Kidney glomerular epithelial cell (primary cell): ENCODE data around the gene ZKSCAN3.
"Not testable (repeated sequence)": the region's sequence is repeated elsewhere in the genome, so short reads cannot be mapped to it uniquely, and the experiment has no call there.

Experiments used
- DNase-seq: peaks from one replicate; lab custom pipeline; 2025; lab: John Stamatoyannopoulos, UW

Gene ZKSCAN3

GRCh38 chr6:28377879-28378278, 28.1 kb downstream of the ZKSCAN3 start:
- DNase-seq, result no peak

DNA sequence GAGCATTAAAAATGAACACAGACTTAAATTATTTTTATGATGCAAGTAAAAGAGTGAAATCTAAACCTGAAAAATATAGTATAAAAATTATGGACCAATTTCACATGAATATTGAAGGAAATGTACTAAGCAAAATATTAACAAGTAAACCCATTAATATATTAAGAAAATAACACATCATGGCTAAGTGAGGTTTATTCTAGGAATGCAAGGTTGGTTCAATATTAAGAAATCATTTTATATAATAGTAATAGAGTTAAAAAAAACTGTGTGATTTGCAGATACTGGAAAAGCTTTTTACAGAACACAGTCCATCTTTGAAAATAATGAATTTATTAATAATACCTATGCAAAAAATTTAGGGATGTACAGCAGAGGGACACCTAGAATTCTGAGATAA, 28.9 kb downstream of the ZKSCAN3 start:
- no peak for DNase-seq

DNA sequence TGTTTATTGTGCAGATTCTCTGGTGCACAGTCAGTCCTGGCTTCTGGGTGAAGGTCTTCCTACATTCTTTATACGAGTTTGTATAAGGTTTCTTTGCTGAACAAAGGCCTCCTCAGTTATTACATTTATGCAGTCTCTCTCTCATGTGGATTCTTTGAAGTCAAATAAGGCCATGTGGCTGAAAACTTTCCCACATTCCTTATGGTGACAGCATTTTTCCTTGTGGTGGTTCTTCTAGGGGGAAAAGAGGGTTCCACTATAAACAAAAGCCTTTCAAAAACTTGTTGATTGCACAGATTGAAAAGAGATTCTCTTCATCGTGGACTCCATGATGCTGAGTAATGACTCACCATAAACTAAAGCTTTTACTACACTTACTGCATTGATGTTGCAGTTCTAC, 30.6 kb downstream of the ZKSCAN3 start:
- no peak for DNase-seq

DNA sequence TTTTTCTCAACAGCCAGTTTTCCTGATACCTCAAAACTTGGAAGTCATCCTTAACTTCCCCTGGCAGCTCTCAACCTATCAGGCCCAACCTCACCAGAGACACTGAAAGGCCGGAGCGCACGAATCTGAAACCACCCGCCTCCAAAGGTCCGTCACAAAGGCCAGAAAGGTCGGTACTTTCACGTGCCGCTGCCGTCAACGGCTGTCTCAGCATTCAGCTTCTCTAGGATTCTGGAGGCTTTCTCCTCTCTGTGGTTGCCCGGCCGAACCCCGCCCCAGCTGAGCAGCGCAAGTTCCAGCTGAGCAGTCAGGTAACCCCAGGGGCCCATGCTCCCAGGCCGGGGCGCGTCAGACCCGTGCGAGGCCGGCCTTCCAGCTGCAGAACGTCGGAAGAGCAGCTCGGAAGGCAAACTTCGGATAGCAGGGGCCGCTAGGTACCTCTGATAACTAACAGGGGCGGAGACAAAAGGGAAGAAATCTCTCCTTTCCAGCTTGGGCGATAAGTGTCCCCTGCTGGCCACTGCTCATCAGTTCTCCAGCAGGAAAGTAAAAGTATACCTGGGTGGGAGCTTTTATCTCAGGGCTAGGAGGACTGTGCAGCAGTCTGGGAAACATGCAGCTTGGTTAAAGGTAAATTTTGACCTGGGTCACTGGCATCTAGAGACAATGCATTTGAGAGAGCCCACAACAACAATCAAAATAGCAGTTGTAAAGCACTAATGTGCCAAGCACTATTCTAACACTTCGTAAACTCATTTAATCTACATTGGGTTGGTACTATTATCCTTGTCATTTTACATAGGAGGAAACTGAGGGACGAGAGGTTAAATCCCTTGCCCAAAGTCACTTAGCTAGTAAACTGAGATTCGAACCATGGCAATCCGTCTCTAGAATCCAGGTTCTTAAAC, 33.7 kb downstream of the ZKSCAN3 start:
- DNase-seq, result peak; percentile 72

GRCh38 chr6:28384143-28384533, 34.4 kb downstream of the ZKSCAN3 start:
- no peak for DNase-seq

- no peak for DNase-seq
Measured at GRCh38 chr6:28390688-28391087, 40.9 kb downstream of the ZKSCAN3 start.

DNA sequence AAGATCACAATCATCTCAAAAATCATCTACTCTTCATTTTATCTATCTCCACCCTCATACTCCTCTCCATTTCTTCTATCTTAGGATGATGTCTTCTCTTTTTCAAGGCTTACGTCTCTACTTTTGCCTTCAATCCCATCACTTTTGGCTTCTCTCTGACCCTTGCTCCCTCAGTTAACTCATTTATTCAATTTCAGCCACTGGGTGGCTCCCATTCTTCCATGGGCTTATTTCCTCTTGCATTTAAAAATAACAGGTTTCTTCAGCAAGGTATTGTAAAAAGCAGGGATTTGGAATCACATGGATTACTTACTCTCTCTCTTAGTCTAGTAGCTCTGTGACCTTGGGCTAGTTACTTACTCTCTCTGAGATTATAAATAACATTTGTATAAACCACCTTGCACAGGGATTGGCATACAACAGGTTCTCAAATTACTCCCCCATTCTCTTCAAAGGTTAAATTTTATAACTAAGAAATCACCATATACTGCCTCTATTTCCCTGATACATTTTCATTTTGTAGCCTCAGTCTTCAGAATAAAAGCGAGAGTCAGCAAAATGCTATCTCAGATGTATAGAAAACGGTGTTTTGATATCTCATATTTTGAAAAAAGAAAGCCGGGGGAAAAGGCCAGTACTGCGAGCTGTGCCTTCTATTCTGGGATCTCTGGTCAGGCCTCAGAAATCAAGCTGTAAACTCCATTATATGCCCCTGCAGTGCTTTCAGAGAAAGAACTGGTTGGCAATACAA, 44.3 kb downstream of the ZKSCAN3 start:
- no peak for DNase-seq

DNA sequence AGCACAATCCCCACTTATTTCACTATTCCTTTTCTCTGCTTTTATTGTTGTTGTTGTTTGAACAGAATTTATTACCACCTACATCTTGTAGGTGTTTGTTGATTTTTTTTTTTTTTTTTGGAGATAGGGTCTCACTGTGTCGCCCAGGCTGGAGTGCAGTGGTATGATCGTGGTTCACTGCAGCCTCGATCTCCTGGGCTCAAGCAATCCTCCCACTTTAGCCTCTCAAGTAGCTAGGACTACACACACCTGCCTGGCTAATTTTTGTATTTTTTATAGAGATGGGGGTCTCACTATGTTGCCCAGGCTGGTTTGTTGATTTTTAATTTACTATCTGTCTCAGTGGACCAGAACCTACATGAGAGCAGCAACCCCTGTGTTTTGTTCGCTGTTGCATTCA, 46.2 kb downstream of the ZKSCAN3 start:
- DNase-seq, result no peak

DNA sequence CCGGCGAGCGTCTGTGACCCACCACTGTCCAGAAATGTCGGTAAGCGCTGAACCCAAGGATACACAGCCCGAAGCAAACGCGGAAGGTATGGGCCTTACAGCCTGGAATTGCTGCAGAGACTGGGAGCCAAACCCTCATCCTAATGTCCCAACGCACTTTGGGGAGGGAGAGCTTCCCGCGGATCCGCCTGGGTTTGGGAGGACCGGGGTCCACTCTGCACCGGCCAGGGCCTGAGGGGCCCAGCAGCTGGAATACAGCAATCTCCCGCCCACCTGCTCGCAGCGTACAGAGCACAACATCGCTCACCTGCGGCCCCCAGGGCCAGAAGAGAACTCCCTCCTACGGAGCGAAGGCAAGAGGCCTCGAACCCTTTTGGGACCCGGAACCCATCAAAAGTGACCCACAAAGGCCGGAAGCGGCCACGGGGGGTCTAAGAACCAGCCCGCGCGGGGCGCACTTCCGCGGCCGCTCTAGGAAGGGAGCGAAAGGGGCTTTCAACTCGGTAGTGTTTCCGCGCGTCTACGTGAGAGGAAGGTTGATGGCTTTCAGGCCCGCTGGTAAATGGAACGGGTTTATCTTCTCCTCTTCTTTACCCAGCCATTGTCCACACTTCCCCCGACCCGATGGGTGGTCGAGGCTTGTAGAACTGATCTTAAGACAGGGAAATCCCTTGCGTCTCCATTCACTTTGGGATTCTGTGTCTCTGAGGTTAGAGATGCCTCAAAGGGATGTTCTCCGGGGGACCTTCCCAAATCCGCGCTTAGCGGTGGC, 49.8 kb downstream of the ZKSCAN3 start, which contains the start of gene ZSCAN12:
TSS of gene ZSCAN12 (minus strand) at position 398 of the 772 bp plus-strand sequence. CDS start 1,342 bp downstream, outside the sequence.
- DNase-seq, result peak; percentile 68

DNA sequence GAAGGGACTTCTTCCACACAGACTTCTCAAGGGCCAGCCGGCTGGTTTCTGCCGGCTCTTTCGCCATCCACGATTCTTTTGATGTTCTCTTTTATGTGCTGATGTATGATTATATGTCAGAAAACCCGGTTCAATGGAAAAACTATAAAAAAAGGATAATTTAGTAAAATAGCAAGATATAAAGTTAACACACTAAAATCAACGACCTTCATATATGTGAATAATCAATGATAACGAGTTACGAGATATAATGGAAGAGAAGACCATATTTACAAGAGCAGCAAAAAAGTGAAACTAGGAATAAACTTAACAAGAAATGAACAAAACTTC, 50.3 kb downstream of the ZKSCAN3 start:
- no peak for DNase-seq

DNA sequence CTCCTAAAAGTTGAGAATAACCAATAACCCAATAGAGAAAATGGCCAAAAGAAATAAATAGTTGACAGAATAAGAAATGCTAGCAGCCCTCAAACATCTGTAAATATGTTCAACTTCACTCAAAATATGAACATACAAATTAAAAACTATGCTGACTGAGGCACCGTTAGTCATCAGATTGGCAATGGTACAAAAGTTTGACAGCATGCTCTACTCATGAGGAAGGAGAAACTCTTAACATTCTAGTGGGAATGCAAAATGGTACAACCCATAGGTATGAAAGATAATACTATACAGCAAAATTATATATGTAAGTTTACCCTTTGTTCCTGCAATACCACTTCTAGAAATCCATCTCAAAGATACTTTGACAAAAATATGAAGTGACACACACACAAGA, 51.4 kb downstream of the ZKSCAN3 start:
- DNase-seq, result no peak

DNA sequence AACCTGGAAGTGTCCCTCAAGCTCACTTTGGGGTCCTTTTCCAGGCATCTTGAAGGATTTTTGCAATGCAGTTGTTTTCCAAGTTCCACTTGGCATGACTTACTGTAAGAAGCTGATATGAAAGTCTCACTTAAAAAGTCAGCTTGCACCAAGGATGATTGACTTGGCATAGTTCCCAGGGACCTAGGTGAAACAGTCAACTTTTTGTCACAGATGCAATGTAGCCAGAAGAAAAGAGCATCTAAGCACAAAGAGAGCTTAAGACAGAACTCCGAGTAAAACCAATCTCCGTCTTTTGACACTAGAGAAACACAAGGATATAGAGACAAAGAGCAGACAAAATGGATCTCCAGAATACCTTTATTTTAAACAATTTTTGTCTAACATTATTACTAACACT, 52.5 kb downstream of the ZKSCAN3 start:
- no peak for DNase-seq

GRCh38 chr6:28403923-28404322, 54.2 kb downstream of the ZKSCAN3 start:
- not testable (repeated sequence) for DNase-seq

DNA sequence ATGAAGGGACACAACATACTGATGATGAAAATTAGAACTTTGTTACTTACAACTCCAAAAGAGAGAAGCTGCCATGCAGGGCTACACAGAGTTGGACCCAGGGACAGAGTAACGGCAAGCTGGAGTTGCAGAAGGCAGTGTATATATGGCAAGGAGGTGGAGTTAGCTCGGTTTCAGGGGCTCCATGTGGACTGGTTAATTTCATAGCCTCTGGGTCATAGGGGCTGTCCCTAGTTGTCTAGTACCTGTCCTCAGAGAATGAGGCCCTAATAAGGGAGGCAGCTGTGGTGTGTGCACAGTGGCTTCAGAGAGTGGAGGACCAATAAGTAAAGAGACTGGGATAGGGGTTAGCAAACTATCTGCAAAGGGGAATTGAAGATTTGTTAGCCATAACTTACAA, 57.7 kb downstream of the ZKSCAN3 start:
- no peak for DNase-seq

DNA sequence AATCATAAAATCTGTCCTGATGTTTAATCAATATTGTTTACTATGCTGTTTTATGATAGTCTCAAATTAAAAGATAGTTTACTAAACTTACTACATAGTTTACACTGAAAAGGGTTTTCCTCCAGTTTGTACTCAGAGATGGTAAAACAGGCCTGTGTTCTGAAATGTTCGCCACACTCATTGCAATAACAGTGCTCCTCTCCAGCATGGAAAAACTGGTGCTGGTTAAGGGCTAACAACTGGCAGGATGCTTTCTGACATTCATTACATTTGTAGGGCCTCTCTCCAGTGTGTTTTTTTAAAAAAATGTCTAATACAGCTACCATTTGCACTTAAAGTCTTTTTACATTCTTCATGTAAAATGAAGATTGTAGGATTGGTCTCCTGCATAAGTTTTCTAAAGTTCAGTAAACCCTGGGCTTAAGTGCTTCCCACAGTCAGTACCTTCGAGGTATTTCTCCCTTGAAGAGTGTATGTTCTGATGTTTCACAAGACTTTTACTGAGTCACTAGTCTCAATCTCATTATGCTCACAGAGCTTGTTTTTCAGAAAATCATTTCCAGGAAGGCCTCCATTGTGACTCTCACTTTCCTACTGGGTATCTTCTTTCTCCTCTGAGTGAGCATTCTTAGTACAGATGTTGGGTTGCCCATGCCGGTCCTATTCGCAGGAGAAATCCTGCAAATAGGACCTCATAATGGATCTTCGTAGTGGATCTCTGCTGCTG, 58.5 kb downstream of the ZKSCAN3 start:
- no peak for DNase-seq

GRCh38 chr6:28410767-28411166, 61.0 kb downstream of the ZKSCAN3 start:
- DNase-seq, result no peak

GRCh38 chr6:28413681-28414080, 63.9 kb downstream of the ZKSCAN3 start:
- DNase-seq, result no peak
